BJ (cell line): ENCODE measurements around the gene PPT1. TPM values are rescaled to one million over a fixed set of nuclear protein-coding genes. Genes with fewer than 3 reads are reported as not detected.

Source experiments
- CTCF ChIA-PET: fragments of 350-600 bp; formaldehyde crosslinking; extraction: SDS; loops from one replicate; lab custom pipeline; 2021; ENCODE audit warnings: antibody characterized with exemption, inconsistent platforms; lab: Yijun Ruan, JAX
- POLR2A ChIA-PET: fragments of 300-600 bp; sonication (Branson Sonifier 250); formaldehyde crosslinking; extraction: SDS; loops from one replicate; lab custom pipeline; 2021; ENCODE audit warnings: antibody characterized with exemption; lab: Charles Lee
- DNase-seq: peaks from one replicate; pipeline ENCODE4 v3.0.0-alpha.2; 2011; ENCODE audit warnings: low read depth
- H3K27me3 ChIP-seq: 2 replicates; pipeline ENCODE4 v1.6.0; 2011; ENCODE audit warnings: low read length; ENCODE audit not compliant: control insufficient read depth, insufficient read depth
- H3K36me3 ChIP-seq: 2 replicates; pipeline ENCODE4 v1.5.1; 2011; ENCODE audit warnings: low read length; ENCODE audit not compliant: control insufficient read depth, insufficient read depth
- H3K4me3 ChIP-seq: 2 replicates; pipeline ENCODE4 v1.5.1; 2011; ENCODE audit warnings: low read depth, mild to moderate bottlenecking, control low read depth, low read length
- CTCF ChIP-seq: IDR thresholded peaks from 2 replicates; pipeline ENCODE4 v1.5.1; 2011; ENCODE audit warnings: low read depth, mild to moderate bottlenecking, control low read depth, inconsistent platforms, low read length, moderate library complexity; ENCODE audit not compliant: insufficient read depth
- polyA plus RNA-seq: library from polyadenylated mRNA; depleted of rRNA; stranded (reverse); fragments of >200 nt; gene quantifications from 2 replicates; pipeline ENCODE4 v1.2.3, GENCODE V29; 2011; rRNA removed

Gene PPT1
- polyA plus RNA-seq, 1 experiment: 46.6 TPM

DNA sequence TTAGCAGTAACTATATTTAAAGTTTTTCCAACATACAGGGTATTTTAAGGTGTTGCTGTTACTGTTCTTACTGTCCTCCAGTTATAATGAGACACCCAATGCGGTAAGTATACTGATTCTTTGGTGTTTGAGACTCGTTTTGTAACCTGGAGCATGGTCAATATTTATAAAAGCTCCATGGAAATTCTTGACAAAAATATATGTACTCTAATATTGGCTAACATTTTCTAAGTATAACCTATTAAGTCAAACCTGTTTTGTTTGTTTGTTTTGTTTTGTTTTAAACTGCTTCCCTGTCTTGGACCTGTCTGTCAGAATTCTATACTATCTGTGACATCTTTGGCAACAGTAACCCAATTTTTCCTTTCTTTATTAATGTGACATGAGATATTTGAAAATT lies 72.4 kb downstream of the PPT1 start:
- DNase-seq: no peak
- no peak for TF ChIP-seq CTCF
- Histone ChIP-seq H3K27me3 (no peaks in the 10 kb centered on the region; the same call in 1 of the 2 replicates), H3K4me3 (no peak overlapping the region), H3K36me3 (no peaks in the 10 kb centered on the region)
- ChIA-PET POLR2A (no interaction called here), CTCF (interaction anchor here (1.2 to 1.7 kb wide), 3 partner anchors 52 to 123 kb away, joined by 3 to 6 read pairs (median 3); partner anchors contain the start of gene MYCL)

- CTCF ChIA-PET: interaction anchor here (0.9 to 1.5 kb wide), 3 partner anchors 9 to 50 kb away, joined by 3 to 4 read pairs (median 3); no protein-coding TSS in a partner anchor
- H3K4me3 ChIP-seq: no peak overlapping the region
- DNase-seq: no peak
- POLR2A ChIA-PET: no interaction called here
- H3K36me3 ChIP-seq: no peaks in the 10 kb centered on the region
- no peak for TF ChIP-seq CTCF
- H3K27me3 ChIP-seq: no peaks in the 10 kb centered on the region; the same call in 1 of the 2 replicates
Measured at GRCh38 chr1:40023379-40023944, 73.6 kb downstream of the PPT1 start.

Other genes starting within 250 kb of the PPT1 start
- gene TRIT1, start 213.7 kb downstream of the PPT1 start, polyA plus RNA-seq: 12.7 and 21.4 TPM in 2 replicates
- gene MYCL, start 195.3 kb downstream of the PPT1 start, polyA plus RNA-seq: 0.22 TPM in 2 replicates
- gene MFSD2A, start 142.1 kb downstream of the PPT1 start, polyA plus RNA-seq: 0.94 and 2.0 TPM in 2 replicates
- 585 and 769 TPM in 2 replicates for gene CAP1, start 56.5 kb downstream of the PPT1 start, polyA plus RNA-seq
- gene RLF, start 64.1 kb upstream of the PPT1 start, polyA plus RNA-seq: 4.1 and 6.8 TPM in 2 replicates
- gene TMCO2, start 150.7 kb upstream of the PPT1 start, polyA plus RNA-seq: not detected in 2 replicates
- gene ZMPSTE24, start 161.0 kb upstream of the PPT1 start, polyA plus RNA-seq: 16.5 and 37.3 TPM in 2 replicates
- gene COL9A2, start 220.0 kb upstream of the PPT1 start, polyA plus RNA-seq: 0.07 and 0.13 TPM in 2 replicates